ENCODE data around the gene GBX2. TPM values are rescaled to one million over a fixed set of nuclear protein-coding genes. Genes with fewer than 3 reads are reported as not detected.

The GBX2 gene
- total and polyA plus RNA-seq, 2 of the 13 experiments (the other 11 are each of a cell fraction or from before 2014, with no cell fraction given) = not detected

DNA sequence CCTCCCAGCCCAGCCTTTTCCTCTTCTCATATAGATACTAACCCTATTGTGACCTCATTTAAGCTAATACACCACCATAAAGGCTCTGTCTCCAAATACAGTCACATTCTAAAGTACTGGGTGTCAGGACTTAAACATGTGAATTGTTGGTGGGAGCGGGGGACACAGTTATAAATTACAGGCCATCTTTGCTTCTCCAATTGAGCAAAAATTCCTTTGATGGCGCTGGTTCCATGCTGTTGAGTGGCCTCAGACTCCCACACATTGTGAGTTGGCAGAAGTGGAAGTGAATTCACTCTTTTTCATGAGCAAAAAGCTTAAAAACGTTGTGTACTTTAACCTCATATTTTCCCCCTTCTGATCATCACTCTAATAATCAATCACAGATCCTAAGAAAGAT, 46.0 kb downstream of the GBX2 start:
- FAIRE-seq (no peak), ATAC-seq (no peak), DNase-seq (ENCODE audit: low spot score) (no peak)
- 92% methylated on average over 3 of the region's 3 CpGs for WGBS (ENCODE audit: low lambda C conversion rate)
- Histone ChIP-seq H3K4me3 (replicated peaks in 1 of 3; ENCODE audit: insufficient read depth in 1 of 3, low read depth in 2 of 3, low read length in 3 of 3) (no peak overlapping the region), H2AFZ (ENCODE audit: low read length) (no peak overlapping the region), H3K27me3 (ENCODE audit: control insufficient read depth in 1 of 2, insufficient read depth in 2 of 2, low read length in 2 of 2) (no peaks in the 10 kb centered on the region; a peak in 1 of 5 replicates), H3K36me3 (replicated peaks in 1 of 2; ENCODE audit: control insufficient read depth in 1 of 2, insufficient read depth in 2 of 2, low read length in 2 of 2) (peaks cover 5 to 32% of the 10 kb centered on the region in 2 experiments; a peak in 4 of 5 replicates), H3K9me3 (ENCODE audit: low read length) (no peaks in the 10 kb centered on the region), H3K27ac (ENCODE audit: extremely low read length, insufficient read depth, low read length) (no peak overlapping the region), H3K4me1 (ENCODE audit: insufficient read depth, low read length) (peaks cover 26% of the 10 kb centered on the region), H4K20me1 (ENCODE audit: insufficient read depth, low read length) (peaks cover 29% of the 10 kb centered on the region), H3K79me2 (ENCODE audit: insufficient read depth, low read length) (no peaks in the 10 kb centered on the region), H3K4me2 (ENCODE audit: low read depth, low read length) (no peak overlapping the region), H3K9ac (ENCODE audit: insufficient read depth, low read depth, low read length) (no peak overlapping the region)
- CTCF ChIA-PET (ENCODE audit: low intra/inter-chr PET ratio, low total read pairs) = no interaction called here
- intact Hi-C loops (cut with micrococcal nuclease; ENCODE audit: unreplicated experiment) = no loop called here
- BruUV-seq (replicated peaks) = no TSS peak
- in situ Hi-C loops (cut with HindIII; ENCODE audit: extremely low pct_ligation_motif_present, low pct_unique_long_range_greater_than_20kb) = no loop called here
- POLR2A ChIA-PET = no interaction called here
- no peak for TF ChIP-seq DNMT3B (CRISPR knock-in tag; conservative IDR thresholded peaks at IDR 0.05)
- no peak for TF ChIP-seq ZNF589 (CRISPR knock-in tag; conservative IDR thresholded peaks at IDR 0.05)
- TF ChIP-seq HOXA9 (CRISPR knock-in tag; IDR thresholded peaks at IDR 0.05; ENCODE audit: borderline replicate concordance) = no peak
- TF ChIP-seq, protein P1, sequence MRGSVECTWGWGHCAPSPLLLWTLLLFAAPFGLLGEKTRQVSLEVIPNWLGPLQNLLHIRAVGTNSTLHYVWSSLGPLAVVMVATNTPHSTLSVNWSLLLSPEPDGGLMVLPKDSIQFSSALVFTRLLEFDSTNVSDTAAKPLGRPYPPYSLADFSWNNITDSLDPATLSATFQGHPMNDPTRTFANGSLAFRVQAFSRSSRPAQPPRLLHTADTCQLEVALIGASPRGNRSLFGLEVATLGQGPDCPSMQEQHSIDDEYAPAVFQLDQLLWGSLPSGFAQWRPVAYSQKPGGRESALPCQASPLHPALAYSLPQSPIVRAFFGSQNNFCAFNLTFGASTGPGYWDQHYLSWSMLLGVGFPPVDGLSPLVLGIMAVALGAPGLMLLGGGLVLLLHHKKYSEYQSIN (CRISPR knock-in tag; IDR thresholded peaks at IDR 0.05; ENCODE audit: borderline replicate concordance) = no peak
- TF ChIP-seq MED1 (CRISPR knock-in tag; IDR thresholded peaks at IDR 0.05) = no peak
- no peak for TF ChIP-seq ZNF263 (CRISPR knock-in tag; IDR thresholded peaks at IDR 0.05)
- TF ChIP-seq THYN1 (CRISPR knock-in tag; IDR thresholded peaks at IDR 0.05; ENCODE audit: borderline replicate concordance, low read depth) = no peak
- no peak for TF ChIP-seq SALL1 (CRISPR knock-in tag; IDR thresholded peaks at IDR 0.05)
- no peak for TF ChIP-seq ZNF121 (CRISPR knock-in tag; IDR thresholded peaks at IDR 0.05)
- TF ChIP-seq, protein P2, sequence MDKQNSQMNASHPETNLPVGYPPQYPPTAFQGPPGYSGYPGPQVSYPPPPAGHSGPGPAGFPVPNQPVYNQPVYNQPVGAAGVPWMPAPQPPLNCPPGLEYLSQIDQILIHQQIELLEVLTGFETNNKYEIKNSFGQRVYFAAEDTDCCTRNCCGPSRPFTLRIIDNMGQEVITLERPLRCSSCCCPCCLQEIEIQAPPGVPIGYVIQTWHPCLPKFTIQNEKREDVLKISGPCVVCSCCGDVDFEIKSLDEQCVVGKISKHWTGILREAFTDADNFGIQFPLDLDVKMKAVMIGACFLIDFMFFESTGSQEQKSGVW (CRISPR knock-in tag; IDR thresholded peaks at IDR 0.05; ENCODE audit: borderline replicate concordance) = no peak
- TF ChIP-seq, protein P3, sequence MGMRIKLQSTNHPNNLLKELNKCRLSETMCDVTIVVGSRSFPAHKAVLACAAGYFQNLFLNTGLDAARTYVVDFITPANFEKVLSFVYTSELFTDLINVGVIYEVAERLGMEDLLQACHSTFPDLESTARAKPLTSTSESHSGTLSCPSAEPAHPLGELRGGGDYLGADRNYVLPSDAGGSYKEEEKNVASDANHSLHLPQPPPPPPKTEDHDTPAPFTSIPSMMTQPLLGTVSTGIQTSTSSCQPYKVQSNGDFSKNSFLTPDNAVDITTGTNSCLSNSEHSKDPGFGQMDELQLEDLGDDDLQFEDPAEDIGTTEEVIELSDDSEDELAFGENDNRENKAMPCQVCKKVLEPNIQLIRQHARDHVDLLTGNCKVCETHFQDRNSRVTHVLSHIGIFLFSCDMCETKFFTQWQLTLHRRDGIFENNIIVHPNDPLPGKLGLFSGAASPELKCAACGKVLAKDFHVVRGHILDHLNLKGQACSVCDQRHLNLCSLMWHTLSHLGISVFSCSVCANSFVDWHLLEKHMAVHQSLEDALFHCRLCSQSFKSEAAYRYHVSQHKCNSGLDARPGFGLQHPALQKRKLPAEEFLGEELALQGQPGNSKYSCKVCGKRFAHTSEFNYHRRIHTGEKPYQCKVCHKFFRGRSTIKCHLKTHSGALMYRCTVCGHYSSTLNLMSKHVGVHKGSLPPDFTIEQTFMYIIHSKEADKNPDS (CRISPR knock-in tag; IDR thresholded peaks at IDR 0.05) = no peak
- TF ChIP-seq, protein P4, sequence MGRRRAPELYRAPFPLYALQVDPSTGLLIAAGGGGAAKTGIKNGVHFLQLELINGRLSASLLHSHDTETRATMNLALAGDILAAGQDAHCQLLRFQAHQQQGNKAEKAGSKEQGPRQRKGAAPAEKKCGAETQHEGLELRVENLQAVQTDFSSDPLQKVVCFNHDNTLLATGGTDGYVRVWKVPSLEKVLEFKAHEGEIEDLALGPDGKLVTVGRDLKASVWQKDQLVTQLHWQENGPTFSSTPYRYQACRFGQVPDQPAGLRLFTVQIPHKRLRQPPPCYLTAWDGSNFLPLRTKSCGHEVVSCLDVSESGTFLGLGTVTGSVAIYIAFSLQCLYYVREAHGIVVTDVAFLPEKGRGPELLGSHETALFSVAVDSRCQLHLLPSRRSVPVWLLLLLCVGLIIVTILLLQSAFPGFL (CRISPR knock-in tag; IDR thresholded peaks at IDR 0.05) = no peak
- TF ChIP-seq KMT2A (CRISPR knock-in tag; IDR thresholded peaks at IDR 0.05) = no peak
- no peak for TF ChIP-seq ZNF788 (CRISPR knock-in tag; IDR thresholded peaks at IDR 0.05; ENCODE audit: borderline replicate concordance)
- TF ChIP-seq, protein P5, sequence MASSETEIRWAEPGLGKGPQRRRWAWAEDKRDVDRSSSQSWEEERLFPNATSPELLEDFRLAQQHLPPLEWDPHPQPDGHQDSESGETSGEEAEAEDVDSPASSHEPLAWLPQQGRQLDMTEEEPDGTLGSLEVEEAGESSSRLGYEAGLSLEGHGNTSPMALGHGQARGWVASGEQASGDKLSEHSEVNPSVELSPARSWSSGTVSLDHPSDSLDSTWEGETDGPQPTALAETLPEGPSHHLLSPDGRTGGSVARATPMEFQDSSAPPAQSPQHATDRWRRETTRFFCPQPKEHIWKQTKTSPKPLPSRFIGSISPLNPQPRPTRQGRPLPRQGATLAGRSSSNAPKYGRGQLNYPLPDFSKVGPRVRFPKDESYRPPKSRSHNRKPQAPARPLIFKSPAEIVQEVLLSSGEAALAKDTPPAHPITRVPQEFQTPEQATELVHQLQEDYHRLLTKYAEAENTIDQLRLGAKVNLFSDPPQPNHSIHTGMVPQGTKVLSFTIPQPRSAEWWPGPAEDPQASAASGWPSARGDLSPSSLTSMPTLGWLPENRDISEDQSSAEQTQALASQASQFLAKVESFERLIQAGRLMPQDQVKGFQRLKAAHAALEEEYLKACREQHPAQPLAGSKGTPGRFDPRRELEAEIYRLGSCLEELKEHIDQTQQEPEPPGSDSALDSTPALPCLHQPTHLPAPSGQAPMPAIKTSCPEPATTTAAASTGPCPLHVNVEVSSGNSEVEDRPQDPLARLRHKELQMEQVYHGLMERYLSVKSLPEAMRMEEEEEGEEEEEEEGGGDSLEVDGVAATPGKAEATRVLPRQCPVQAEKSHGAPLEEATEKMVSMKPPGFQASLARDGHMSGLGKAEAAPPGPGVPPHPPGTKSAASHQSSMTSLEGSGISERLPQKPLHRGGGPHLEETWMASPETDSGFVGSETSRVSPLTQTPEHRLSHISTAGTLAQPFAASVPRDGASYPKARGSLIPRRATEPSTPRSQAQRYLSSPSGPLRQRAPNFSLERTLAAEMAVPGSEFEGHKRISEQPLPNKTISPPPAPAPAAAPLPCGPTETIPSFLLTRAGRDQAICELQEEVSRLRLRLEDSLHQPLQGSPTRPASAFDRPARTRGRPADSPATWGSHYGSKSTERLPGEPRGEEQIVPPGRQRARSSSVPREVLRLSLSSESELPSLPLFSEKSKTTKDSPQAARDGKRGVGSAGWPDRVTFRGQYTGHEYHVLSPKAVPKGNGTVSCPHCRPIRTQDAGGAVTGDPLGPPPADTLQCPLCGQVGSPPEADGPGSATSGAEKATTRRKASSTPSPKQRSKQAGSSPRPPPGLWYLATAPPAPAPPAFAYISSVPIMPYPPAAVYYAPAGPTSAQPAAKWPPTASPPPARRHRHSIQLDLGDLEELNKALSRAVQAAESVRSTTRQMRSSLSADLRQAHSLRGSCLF (CRISPR knock-in tag; IDR thresholded peaks at IDR 0.05; ENCODE audit: borderline replicate concordance) = no peak
